GM19351 (cell line): ENCODE measurements around the gene NCOA3.

Source experiments
- ATAC-seq: cut with Tn5 transposase; IDR thresholded peaks from one replicate; pipeline ENCODE4 v1.9.1; 2021; ENCODE audit warnings: mild to moderate bottlenecking, moderate library complexity; ENCODE audit not compliant: unreplicated experiment

Gene NCOA3

DNA sequence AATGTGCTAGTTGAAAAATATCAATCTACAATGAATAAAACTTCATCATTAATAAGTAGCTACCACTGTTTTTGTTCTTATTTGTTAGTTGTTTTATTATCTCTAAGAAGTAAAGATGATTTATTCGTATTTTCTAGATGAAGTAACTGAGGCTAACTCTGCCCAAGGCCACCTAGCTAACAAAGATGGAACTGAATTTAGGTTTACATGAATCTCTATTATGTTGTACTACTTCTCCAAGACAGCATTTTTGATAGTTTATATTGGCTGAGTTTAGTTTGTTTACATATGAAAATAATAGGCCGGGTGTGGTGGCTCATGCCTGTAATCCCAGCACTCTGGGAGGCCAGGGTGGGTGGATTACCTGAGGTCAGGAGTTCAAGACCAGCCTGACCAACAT, 121.5 kb downstream of the NCOA3 start:
- no peak for ATAC-seq

DNA sequence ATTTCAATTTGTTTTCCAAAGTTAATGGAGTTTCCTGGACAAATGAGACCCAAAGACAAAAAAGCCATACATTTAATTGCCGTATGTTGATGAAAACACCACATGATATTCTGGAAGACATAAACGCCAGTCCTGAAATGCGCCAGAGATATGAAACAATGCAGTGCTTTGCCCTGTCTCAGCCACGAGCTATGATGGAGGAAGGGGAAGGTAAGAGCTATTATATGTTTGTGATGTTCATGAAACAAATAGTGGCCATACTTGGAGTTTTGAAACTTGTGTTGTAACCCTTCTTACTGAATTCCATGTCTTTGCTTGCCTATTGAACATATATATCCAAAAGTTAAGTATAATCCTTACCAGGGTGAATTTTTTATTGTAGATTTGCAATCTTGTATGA, 125.9 kb downstream of the NCOA3 start:
- no peak for ATAC-seq

DNA sequence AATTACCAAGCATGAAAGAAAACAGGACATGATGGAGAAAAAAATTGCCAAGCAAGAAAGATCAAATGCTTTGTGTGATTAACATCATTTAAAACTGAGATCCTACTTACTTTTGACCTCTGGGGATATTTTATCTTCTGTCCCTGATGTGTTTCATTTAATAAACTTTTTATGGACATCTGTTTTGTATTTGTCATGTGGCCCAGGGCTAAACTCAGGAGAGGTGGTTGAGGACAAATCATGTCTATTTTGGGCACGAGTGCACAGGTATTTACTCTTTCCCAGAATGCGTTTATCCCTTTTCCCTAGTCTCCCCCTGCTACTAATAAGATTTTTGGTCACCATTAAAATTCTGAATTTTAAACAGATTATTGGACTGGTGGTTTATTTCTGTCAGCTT, 128.2 kb downstream of the NCOA3 start:
- no peak for ATAC-seq

DNA sequence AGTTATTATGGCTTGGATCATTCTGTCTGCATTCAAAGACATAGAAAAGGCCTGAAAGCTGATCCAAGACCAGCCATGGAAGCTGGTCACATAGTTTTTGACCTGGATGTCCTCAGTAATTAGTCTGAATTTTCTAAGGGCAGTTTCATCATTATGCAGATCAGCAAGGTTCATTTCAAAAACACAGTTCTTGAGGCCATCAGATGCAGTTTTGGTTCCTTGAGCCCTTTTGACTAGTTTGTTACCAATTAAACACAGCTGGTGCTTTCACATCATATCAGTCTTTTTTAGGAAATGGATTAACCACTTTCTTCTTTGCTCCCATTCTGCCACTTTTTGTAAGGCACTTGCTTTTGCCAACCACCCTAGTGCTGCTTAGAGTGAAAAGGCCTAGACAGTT, 129.4 kb downstream of the NCOA3 start:
- ATAC-seq, result no peak

DNA sequence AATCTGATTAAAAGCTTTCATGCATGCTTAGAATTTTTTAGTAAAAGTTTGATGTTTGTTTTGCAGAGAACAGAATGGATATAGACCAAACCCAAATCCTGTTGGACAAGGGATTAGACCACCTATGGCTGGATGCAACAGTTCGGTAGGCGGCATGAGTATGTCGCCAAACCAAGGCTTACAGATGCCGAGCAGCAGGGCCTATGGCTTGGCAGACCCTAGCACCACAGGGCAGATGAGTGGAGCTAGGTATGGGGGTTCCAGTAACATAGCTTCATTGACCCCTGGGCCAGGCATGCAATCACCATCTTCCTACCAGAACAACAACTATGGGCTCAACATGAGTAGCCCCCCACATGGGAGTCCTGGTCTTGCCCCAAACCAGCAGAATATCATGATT, 133.6 kb downstream of the NCOA3 start:
- ATAC-seq, result no peak

DNA sequence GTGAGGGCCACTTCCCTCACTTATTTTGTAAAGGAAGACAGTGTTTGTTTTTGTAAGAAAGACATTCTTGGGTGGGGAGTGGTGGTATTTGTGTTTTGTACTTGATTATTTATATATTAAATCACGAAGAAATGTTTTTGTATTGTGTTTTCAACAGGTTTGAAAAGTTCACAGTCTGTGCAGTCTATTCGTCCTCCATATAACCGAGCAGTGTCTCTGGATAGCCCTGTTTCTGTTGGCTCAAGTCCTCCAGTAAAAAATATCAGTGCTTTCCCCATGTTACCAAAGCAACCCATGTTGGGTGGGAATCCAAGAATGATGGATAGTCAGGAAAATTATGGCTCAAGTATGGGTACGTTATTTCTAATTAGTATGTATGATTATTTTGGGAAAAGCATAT, 137.2 kb downstream of the NCOA3 start:
- ATAC-seq, result no peak

DNA sequence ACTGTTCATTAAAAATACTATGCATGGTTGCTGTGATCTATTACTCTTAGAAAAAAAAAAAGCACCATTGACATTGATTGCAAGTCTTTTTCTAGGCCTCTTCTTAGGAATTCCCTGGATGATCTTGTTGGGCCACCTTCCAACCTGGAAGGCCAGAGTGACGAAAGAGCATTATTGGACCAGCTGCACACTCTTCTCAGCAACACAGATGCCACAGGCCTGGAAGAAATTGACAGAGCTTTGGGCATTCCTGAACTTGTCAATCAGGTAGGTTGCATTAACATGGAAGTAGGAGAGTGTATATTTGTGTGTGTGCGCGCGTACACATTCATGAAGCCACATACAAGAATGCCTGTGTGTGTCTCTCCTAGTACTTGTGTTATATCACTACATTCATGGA, 140.4 kb downstream of the NCOA3 start:
- no peak for ATAC-seq

DNA sequence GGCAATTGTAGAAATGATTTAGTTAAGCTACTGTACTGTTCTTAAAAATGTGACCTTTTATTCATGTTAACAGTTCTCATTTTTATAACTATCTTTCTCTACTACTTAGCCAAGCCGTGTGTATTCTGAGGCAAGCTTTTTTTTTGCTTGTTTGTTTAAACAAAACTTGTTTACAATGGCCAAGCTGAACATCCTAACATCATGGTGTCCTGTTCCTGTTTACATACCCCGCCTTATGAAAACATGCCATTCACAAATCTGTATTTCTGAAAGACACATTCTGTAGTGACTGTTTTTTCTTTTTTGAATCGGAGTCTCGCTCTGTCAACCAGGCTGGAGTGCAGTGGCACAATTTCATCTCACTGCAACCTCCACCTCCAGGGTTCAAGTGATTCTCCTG, 140.9 kb downstream of the NCOA3 start:
- ATAC-seq, result no peak

DNA sequence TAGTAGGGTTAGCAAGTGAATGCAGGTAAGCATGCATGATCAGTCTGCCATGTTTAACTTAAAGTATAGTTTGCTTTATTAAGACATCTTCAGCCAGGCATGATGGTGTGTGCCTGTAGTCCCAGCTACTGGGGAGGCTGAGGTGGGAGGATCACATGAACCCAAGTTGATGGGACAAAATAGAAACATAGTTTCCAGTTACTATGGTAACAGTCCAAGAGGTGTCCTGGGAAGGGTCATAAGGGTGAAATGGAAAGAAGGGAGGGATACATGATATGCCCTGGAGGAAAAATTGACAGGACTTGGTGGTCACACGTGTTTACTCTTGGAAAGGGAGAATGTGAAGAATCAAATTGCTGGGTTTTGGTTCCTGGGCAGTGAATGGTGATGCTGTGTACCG, 143.9 kb downstream of the NCOA3 start:
- ATAC-seq, result no peak

DNA sequence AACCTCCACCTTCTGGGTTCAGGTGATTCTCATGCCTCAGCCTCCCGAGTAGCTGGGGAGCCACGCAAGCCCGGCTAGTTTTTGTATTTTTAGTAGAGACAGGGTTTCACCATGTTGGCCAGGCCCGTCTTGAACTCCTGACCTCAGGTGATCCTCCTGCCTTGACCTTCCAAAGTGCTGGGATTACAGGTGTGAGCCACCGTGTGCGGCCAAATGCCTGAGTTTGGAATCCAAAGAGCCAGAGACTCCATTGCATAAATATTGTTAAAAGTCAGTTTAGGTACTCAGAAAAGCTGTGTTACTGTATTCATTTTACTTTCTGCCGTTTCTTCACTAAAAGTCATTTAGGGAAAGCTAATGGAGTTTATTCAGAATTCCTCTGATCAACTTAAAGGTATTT, 146.3 kb downstream of the NCOA3 start:
- no peak for ATAC-seq

DNA sequence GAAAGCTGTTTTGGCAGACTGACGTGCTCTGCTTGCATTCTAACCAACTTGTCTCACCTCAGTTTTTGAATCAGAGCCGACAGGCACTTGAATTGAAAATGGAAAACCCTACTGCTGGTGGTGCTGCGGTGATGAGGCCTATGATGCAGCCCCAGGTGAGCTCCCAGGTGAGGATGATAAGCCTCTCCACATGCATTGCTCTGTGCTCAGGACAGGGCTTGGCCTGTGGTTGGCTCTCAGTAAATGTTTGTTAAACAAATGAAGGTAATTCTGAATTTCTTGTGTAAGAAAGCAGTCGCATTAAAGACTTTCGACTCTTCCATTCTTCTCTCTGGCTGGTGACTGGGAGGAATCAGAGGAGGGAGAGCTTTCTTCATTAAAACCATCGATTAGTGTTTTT, 147.3 kb downstream of the NCOA3 start:
- ATAC-seq, result no peak

DNA sequence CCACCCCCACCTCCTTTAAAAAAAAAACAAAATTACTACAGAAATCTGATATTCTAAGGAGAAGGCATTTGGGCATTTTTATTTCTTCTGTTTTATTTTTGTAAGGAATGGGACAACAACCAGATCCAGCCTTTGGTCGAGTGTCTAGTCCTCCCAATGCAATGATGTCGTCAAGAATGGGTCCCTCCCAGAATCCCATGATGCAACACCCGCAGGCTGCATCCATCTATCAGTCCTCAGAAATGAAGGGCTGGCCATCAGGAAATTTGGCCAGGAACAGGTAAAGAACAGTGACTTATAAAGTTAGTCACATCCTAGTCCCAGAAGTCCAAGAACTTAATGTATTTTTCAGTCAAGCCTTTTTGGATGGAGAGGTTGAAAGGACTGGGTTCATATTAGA, 150.6 kb downstream of the NCOA3 start:
- no peak for ATAC-seq

DNA sequence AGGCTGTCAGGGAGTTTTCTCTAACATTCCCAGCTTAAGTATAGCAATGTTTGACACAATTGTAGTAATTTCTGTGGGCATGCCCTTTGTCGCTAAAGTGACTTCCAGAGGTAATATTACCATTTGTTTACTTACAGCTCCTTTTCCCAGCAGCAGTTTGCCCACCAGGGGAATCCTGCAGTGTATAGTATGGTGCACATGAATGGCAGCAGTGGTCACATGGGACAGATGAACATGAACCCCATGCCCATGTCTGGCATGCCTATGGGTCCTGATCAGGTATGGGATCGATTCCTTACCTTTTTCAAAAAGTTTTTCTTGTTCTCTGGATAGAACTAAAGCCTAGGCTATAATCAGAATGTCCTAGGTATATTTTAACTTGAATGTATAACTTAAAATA, 151.1 kb downstream of the NCOA3 start:
- no peak for ATAC-seq

DNA sequence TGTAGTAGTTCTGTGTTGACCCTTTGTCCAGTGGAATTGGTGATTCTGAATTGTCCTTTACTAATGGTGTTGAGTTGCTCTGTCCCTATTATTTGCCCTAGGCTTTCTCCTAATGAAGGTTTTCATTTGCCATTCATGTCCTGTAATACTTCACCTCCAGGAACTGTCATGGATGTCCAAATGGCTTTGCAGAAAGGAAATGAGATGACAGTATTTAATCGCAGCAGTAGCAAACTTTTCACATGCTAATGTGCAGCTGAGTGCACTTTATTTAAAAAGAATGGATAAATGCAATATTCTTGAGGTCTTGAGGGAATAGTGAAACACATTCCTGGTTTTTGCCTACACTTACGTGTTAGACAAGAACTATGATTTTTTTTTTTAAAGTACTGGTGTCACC, 152.2 kb downstream of the NCOA3 start:
- no peak for ATAC-seq

DNA sequence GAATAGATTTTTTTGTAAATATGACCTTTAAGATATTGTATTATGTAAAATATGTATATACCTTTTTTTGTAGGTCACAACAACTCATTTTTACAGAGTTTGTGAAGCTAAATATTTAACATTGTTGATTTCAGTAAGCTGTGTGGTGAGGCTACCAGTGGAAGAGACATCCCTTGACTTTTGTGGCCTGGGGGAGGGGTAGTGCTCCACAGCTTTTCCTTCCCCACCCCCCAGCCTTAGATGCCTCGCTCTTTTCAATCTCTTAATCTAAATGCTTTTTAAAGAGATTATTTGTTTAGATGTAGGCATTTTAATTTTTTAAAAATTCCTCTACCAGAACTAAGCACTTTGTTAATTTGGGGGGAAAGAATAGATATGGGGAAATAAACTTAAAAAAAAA, 152.7 kb downstream of the NCOA3 start:
- ATAC-seq, result no peak

DNA sequence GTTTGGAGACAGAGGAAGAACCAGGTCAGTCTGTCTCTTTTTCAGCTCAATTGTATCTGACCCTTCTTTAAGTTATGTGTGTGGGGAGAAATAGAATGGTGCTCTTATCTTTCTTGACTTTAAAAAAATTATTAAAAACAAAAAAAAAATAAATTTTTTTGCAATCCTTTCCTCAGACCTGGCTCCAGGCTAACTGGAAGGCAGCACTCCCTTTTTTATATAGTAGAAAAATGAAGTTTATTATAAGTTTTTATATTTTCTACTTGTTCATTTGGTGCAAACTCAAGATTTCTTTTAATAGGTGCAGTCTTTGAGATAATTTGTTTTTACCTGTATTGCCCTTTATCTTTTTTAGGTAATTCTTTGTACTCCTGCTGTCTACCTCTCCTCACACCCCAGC, 153.9 kb downstream of the NCOA3 start:
- no peak for ATAC-seq

DNA sequence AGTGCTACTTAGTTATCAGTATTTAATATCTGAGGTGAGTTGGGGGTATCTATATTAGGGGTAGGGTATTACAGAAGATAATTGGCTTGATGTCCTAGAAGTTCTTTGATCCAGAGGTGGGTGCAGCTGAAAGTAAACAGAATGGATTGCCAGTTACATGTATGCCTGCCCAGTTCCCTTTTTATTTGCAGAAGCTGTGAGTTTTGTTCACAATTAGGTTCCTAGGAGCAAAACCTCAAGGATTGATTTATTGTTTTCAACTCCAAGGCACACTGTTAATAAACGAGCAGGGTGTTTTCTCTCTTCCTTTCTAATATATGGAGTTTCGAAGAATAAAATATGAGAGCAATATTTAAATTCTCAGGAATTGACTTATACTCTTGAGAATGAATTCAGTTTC, 154.6 kb downstream of the NCOA3 start:
- no peak for ATAC-seq

DNA sequence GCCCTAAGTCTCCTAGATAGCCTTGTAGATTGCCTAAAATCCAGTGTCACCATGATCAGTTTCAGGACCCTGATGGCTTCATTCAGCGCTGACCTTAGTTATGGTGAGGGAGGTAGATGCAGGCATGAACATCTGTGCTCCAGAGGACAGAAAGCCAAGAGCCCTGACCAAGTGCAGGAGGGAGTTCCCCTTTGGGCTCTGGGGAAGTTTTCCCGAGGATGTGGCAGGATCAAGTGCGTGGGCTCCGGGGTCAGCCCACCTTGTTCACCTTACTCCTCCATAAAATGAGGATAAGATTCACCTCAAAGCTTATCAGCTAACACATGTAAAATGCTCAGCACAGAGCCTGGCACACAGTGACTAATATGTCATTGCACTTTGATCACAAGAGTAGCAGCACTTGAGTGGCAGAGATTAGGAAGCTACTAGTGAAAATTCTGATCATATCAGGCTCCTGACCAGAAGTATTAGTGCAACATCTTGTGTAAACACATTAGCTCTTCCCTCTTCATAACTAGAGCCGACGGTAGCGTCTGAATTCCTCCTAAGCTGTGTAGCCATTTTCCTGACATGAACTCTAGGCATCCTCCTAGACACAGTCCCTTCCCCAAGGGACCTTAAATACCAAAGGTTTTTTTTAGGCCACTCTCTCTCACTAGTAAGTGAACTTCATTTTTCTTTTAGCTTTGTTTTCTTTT, 158.4 kb downstream of the NCOA3 start:
- no peak for ATAC-seq

DNA sequence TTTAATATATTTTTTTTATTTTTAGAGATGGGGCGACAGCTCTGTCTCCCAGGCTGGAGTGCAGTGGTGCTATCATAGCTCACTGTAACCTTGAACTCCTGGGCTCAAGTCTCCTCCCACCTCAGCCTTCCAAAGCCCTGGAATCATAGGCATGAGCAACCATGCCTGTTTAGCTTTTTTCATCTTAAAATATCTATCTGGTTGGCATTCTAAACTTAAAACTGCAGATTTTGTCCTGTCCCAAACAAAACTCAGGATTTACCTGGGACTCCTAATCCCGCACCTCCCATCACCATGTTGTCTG, 158.9 kb downstream of the NCOA3 start:
- ATAC-seq, result no peak

DNA sequence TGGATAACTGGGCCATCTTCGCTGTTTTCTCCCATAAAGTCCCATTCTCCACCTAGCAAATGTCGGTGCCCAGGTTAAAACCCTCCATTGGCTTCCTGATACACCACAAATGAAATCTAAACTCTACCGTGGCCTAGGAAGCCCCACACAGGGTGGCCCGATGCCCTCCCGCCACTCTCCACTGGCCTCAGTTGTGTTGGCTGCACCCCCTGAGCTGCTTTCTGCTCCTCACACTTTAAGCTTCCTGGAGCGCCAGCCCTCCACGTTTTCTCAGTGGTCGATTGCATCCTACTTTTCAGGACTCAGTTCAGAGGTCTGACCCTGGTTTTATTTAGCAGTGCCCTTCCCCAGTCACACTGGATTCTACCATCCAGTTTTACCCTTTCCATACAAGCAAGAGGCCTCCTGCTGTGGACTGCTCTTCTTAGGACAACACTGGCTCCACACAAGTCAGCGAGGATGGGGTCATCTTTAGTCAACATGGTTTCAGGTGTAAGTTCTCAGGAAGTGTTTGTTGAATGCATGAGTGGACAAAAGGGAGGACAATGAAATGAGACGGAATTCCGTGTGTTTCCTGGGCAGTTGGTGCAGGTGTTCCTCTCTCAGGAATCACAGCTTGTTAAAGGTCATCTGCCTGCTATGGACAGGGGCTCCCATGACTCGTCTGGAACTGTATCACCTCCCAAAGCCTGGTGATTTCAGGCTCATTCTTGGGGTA, 159.5 kb downstream of the NCOA3 start:
- ATAC-seq, result no peak

DNA sequence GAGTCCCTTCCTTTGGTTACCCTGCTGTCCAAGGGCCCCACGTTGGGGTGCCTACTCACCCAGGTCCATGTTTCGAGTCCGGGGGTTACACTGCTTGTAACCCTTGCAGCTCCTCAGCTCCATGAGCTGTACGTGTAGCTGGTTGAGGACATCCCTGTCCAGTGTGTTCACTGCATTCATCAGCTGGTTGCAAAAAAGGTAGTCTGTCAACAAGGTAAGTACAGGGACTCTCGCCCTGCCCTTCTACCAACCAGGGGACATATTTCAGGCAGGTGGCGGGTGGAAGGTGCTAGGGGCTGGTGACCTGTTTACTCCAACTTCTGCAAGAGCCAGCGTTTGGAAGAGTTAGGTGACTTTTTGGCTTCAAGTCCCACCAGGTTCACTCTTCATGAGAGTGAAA, 160.0 kb downstream of the NCOA3 start:
- no peak for ATAC-seq

DNA sequence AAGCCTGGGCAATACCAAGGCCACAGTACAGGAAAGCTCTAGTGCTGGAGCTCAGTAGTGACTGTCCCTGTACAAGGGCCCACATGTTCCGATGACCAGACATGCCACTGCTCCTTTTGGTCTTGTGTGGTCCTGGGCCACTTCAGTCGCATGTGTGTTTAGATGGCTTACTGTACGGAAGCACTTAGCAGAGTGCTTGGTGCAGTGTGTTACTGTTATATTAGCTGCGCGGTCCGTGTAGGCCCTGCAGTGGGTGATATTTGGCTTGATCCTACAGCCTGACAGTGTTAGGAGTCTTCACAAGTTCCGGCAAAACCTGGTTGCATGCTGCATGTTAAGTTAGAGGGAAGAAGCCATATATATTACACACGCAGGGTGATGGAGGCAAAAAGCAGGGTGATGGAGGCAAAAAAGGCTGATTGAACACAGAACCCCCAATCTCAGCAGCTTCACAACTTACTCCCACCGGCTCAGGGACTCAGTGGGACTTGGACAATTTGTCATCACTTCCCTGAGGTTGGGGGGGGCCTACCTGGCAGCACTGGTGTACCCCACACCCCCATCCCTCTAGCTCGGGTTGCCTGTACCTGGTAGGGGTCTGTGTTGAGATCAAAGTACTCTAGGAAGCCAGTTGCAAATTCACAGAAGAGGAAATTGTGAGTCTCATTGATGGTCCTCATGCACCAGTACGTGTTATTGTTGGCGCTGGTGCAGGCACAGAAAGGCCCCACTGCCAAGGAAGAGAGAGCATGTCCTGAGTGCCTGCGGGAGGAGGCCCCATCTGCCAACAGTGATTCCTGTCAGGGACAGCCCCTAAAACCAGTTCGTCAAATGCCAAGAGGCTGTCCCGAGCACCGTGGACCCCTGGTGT, 161.0 kb downstream of the NCOA3 start:
- no peak for ATAC-seq
